Iris pigment epithelial cell (primary cell): ENCODE measurements around the gene DPEP2.
A peak's percentile ranks its signal among the peaks of the same experiment; 100 is the strongest.
"Not testable (repeated sequence)": the region's sequence is repeated elsewhere in the genome, so short reads cannot be mapped to it uniquely, and the experiment has no call there.

Experiments used
- DNase-seq: peaks from one replicate; pipeline ENCODE4 v3.0.0-alpha.2; 2011; ENCODE audit warnings: low read depth

DPEP2 gene

DNA sequence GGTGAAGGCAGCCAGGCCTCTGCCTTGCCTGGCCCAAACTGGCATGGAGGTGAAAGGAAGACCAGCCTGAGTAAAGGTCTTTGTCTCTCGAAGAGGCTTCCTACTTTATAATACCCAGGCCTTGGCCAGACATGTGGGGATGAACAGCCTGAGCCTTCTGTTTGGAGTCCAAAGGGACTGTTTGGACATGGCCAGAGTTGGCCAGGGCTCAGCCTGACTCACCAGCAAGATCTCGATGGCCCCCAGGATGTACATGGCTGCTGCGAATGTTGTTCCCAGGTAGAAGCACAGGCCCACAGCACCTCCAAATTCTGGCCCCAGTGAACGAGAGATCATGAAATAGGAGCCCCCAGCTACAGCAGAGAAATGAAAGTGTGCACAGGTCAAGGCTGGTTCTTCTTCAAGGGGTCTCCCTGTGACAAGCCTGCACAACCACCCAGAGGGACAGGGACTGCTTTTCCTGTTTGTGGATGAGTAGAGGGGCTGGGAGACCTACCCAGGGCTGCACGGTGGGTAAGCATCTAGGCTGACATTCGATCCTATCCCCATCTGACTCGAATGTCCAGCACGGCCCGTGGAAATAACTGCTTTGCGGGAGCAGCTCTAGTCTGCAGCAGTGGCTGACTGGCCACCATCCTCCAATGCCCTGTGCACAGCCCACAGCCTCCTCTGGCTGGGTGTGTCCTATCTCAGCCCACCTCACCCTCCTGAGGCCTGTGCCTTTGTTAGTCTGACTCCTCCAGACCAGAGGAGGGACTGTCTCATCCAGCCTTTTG lies 44.7 kb downstream of the DPEP2 start:
- no peak for DNase-seq

- no peak for DNase-seq
These were observed 45.5 kb downstream of the DPEP2 start for GRCh38 chr16:67953641-67954375.

DNA sequence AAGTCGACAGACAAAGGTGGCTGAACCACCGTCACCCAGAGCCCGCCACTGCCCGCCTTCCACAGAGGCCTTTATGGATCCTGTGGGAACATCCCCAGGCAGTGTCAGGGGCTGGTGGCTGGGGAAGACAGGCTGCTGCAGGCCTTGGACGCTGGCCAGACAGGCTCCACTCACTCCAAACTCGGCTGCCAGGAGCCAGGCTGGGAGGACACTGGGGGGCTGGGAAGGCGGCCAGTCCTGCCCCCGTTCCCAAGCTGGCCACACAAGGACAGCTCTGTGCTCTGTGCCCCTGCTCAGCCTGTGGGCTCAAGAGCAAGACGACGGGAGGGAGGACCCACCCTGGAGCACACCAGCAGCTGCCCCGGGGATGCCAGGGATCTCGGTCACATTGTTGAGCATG lies 47.8 kb downstream of the DPEP2 start:
- no peak for DNase-seq

- no peak for DNase-seq
These were observed 48.9 kb downstream of the DPEP2 start for GRCh38 chr16:67950335-67950843.

GRCh38 chr16:67949645-67950044 lies 49.6 kb downstream of the DPEP2 start:
- DNase-seq, result no peak

DNA sequence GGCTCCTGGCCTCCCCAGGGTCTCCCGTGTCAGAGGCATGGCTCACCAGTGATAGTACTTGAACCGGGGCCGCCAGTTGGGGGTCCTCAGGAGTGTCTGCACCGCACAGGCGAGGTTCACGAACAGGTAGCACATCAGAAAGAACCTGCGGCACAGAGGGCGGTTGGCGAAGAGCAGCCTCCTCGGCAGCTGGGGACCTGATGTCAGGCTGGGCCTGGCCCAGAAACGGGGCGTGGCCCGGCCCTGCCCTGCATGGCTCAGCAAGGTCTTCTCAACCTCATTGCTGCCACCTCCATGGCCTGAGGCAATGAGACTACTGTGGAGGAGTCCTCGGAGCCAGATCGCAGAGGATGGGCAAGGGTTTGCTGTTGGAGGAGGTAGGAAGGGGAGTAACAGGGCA lies 51.3 kb downstream of the DPEP2 start:
- DNase-seq, result no peak

DNA sequence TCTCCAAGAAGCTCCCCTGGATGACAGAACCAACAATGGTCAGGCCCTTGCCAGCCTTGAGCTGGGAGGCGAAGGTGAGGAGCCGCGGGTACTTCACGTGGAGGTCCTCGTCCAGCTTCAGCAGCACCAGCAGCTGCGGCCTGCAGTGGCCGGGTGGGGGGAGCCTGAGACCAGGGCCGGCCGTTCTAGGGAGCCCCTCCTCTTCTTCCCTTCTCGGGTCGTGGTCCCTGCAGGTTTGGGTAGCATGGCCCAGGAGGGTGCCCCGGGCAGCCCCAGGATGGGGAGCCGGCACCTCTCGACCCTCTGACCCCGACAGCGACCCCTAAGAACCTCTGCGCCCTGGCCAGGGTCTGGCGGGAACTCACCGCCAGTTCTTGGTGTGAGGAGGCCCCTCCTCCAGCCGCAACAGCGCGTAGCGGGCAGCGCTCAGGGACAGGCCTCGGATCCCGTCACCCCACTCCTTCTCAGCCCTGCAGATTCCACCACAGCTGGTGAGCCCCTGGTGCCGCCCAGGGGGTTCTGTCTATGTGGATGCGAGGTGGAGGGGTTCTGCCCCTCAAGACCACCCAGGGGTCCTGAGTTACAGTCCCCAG lies 52.2 kb downstream of the DPEP2 start:
- DNase-seq, result no peak

DNA sequence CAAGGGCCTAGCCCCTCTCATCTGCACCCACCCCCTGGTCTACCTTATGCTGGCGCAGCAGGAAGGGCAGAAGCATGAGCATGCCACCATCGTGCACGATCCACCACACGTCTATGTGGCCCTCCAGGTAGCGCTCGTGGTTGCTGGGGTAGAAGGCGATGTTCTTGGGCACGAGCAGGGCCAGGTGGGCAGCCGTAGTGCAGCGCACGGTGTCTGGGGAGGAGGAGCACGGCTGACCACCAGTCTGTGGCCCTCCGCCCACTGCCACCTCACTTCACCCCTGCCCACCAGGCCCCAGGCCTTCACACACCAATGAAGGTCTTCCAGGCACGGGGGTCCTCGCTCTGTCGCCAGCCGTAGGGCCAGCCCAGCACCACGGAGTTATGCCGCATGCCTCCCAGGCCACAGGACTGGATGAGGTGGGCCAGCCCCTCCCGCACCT lies 53.1 kb downstream of the DPEP2 start:
- no peak for DNase-seq

- no peak for DNase-seq
These were observed 53.8 kb downstream of the DPEP2 start for GRCh38 chr16:67945392-67945933.

DNA sequence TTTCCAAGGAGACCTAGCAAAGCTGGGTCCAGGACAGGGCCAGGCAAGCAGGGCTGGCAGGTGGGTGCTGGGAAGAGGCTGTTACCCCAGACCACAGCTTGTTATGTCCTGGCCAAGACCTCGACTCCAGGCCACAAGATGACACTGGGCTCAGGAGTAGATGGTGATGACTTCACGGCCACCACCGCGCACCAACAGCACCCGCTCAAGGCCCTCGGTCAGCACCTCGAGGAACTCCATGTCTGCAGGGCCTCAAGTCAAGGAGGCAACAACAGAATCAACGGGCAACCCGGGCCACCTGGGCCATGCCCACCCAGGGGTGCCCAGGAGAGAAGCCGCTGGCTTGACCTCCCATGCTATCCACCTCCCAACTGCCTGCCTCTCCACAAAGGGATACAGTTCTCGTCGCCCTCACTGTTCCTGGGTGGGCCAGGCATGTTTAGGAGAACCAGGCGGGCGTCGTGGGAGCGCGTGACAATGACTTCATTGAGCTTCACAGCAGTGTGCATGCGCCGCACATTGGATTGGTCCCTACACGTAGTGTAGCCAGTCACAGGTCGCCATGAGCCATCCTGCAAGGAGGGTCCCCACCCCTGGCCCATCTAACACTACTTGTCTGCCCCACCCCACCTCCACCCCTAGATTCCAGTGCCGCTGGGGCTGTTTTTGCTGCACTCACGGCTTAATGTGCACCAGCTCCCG lies 54.4 kb downstream of the DPEP2 start:
- no peak for DNase-seq

DNA sequence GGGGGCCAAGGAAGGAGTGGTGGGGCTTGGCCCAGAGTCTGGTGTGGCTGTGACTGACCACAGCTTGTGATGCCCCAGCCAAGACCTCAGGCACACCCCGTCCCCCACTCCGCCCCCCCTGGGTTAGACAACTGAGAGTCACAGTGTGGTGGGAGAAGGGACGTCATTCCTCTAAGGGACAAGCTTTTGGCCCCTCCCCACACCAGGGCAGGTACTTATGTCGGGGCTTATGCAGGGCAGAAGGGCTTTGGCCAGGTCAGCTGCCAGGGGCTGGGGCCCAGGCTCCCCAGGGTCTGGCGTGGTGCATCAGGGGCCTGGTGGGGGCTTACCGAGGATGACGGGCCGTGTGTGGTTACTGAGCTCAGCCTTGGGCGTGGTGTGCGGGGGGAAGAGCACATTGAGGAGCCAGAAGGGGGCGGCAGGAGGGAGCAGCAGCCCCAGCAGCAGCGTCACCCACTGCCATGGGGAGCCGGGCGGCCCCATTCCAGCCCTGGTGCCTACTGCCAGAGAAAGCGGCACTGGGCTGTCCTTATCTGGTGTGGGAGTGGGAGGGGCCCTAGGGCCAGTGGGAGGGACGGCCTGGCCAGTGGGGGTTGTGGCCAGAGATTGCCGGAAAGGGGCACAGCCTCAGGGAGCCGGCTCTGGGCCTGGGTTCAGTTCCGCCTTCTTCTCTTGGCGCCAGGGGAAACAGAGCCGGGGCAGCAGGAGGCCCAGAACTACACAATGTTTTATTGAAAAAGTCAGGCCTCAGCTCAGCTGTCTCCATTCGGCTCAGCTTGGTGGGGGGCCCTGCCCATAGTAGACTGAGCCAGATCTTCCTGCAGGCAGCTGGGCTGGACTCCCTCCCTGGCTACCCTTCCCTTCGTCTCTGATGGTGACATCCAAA lies 55.4 kb downstream of the DPEP2 start, which contains the start of gene LCAT:
Gene LCAT, minus strand, starts transcription at position 502 of the 886 bp plus-strand sequence. Its CDS starts 19 bp downstream, at position 483.
- DNase-seq, result no peak

DNA sequence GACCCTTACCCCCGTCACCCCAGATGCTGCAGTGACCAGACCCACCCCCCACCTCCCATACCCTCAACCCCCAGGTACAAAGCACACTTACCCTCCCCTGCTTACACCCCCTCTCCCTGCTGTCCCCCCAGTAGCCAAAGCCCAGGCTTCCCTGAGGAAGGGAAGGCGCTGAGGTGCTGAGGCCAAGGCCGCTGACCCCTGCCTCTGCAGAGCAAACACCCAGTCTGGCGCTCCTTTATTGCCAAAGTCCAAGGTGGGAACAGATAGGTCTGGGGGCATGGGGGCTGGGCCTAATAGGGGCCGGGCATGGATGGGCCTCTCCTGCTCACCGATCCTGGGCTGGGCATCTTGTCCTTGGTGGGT lies 56.0 kb downstream of the DPEP2 start:
- no peak for DNase-seq

- no peak for DNase-seq
These were observed 56.6 kb downstream of the DPEP2 start for GRCh38 chr16:67942510-67943255.

DNA sequence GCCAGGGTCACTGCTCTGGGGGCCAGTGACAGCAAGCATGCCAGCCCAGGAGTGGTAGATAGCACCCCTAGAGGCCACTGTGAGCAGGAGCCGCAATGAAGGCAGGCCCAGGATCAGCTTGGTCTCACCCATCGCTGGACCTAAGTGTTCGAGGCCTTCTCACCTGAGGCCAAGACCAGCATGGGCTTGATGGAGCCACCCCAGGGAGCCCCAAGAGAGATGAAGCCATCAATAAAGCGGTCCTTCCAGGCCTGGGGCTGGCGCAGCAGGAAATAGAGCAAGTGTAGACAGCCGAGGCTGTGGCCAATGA lies 57.1 kb downstream of the DPEP2 start:
- DNase-seq, result peak; percentile 41

DNA sequence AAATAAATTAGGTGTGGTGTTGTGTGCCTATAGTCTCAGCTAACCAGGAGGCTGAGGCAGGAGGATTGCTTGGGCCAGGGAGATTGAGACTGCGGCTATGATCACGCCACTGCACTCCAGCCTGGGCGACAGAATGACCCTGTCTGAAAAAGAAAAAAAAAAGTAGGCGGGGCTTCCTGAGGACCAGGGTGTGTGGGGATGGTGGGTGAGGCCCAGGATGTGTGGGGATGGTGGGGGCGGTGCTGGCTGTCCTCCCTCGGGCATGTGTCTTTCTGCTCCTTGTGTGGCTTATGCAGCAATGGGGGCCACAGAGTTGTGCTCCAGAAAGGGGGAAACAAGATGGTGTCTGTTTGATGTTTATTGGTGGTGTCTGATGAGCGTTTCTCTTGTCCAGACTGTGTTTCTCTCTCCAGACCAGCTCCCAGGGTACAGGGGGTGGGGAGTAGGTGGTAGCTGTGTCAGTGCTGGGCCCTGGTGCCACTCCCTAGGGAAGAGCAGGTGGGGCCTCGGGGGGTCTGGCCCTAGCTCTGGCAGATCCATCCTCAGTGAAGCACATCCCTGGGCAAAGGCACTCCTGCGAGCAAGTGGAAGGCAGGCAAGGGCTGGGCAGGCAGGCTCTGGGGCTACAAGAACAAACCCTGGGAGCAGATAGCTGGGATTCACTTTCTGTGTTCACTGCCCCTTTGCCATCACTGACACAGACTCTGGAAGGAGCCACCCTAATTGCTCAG lies 57.6 kb downstream of the DPEP2 start:
- no peak for DNase-seq

GRCh38 chr16:67940446-67941089 lies 58.7 kb downstream of the DPEP2 start:
- DNase-seq, result no peak

- DNase-seq, result no peak
These were observed 59.5 kb downstream of the DPEP2 start for GRCh38 chr16:67939507-67940445.

GRCh38 chr16:67937713-67938112 lies 61.6 kb downstream of the DPEP2 start:
- DNase-seq, result not testable (repeated sequence)
